ENCODE results near the gene LPIN1. TPM values are rescaled to one million over a fixed set of nuclear protein-coding genes. Genes with fewer than 3 reads are reported as not detected.

Gene LPIN1
- total RNA-seq, 1 experiment from 2014 or later: 38.5 TPM

DNA sequence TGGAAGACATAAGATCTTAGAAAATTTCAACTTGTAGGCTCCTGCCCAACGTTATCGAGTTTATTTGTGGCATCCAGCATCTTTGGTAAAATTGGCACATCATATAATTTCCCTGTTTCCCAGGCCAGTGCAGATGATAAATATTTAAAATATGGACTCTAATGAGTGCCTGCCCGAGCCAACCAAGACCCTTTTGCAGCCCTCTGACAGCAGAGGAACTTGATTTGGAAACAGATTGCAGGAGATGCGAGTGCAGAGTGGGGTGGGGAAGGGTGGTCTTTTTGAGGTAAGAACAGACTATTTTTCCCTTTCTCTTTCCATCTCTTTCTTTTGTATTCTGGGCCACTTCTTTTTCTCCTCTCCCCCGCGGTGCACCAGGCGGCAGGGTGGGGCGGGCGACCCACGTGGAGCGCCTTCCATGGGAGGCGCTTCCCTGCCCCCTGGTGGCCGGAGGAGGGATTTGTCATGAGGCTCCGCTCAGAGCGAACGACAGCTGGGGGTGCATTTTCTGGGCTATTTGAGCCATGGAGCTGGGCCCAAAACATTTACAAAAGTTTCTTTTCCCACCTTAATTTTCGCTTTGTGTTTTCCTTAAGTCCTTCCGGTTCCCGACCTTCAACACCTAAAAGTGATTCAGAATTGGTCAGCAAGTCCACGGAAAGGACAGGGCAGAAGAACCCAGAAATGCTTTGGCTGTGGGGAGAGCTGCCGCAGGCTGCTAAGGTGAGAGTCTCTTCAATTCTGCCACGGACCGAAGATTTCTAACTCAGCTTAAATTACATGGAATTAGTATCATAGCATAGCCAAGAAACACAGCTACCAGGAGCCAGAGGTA is 32.7 kb downstream of the LPIN1 start:
- H3K36me3 ChIP-seq (ENCODE audit: insufficient read depth, low read length, poor library complexity, severe bottlenecking): peaks cover 46% of the 10 kb centered on the region
- DNase-seq (ENCODE audit: low spot score): peak; percentile 88
- CTCF ChIA-PET: interaction anchor here (0.7 to 1.2 kb wide), 5 partner anchors 9 to 647 kb away, joined by 3 to 9 read pairs (median 4); a partner anchor contains a TSS

DNA sequence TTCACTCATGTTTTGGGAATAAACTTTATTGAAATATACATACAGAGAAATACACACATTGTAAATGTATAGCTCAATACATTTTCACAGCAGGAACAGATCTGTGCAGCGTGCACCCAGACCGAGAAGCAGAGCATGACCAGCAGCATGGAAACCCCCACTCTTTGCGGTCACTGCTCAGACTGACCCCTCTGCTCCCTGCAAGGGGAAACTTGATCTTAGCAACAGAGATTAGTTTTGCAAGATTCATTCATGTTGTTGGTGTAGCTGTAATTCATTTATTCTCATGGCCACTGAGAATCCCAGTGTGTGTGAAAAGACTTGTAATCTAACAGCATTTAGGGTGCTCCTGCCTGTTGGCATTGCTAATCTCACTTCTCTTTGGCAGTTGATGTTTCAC is 35.2 kb downstream of the LPIN1 start:
- DNase-seq (ENCODE audit: low spot score): no peak
- TF ChIP-seq, protein P1, sequence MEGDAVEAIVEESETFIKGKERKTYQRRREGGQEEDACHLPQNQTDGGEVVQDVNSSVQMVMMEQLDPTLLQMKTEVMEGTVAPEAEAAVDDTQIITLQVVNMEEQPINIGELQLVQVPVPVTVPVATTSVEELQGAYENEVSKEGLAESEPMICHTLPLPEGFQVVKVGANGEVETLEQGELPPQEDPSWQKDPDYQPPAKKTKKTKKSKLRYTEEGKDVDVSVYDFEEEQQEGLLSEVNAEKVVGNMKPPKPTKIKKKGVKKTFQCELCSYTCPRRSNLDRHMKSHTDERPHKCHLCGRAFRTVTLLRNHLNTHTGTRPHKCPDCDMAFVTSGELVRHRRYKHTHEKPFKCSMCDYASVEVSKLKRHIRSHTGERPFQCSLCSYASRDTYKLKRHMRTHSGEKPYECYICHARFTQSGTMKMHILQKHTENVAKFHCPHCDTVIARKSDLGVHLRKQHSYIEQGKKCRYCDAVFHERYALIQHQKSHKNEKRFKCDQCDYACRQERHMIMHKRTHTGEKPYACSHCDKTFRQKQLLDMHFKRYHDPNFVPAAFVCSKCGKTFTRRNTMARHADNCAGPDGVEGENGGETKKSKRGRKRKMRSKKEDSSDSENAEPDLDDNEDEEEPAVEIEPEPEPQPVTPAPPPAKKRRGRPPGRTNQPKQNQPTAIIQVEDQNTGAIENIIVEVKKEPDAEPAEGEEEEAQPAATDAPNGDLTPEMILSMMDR (conservative IDR thresholded peaks at IDR 0.05; ENCODE audit: low read depth, low read length): no peak
- TF ChIP-seq EZH2 (IDR thresholded peaks at IDR 0.05; ENCODE audit: borderline replicate concordance, low read depth, low read length, poor library complexity, severe bottlenecking): no peak
- H3K27ac ChIP-seq (ENCODE audit: low read depth, low read length, poor library complexity, severe bottlenecking): no peak overlapping the region
- intact Hi-C loops (cut with micrococcal nuclease; ENCODE audit: unreplicated experiment): no loop called here
- peaks cover 35% of the 10 kb centered on the region for H3K36me3 ChIP-seq (ENCODE audit: insufficient read depth, low read length, poor library complexity, severe bottlenecking)
- CTCF ChIA-PET: no interaction called here
- H3K9me3 ChIP-seq (ENCODE audit: low read depth, low read length, poor library complexity, severe bottlenecking): no peaks in the 10 kb centered on the region
- peaks cover 5% of the 10 kb centered on the region for H3K4me1 ChIP-seq (ENCODE audit: insufficient read depth, low read length, poor library complexity, severe bottlenecking)
- POLR2A ChIA-PET (ENCODE audit: low non-redundant PET): no interaction called here
- H3K4me3 ChIP-seq (ENCODE audit: low read depth, low read length, poor library complexity, severe bottlenecking): no peak overlapping the region
- no TSS peak for BruUV-seq (replicated peaks)
- H3K27me3 ChIP-seq (replicated peaks; ENCODE audit: insufficient read depth, low read depth, low read length, poor library complexity): no peaks in the 10 kb centered on the region

More for the DNA sequence above, 32.7 kb downstream of the LPIN1 start:
- Histone ChIP-seq H3K4me1 (ENCODE audit: insufficient read depth, low read length, poor library complexity, severe bottlenecking) (peaks cover 12% of the 10 kb centered on the region), H3K27ac (ENCODE audit: low read depth, low read length, poor library complexity, severe bottlenecking) (no peak overlapping the region), H3K4me3 (ENCODE audit: low read depth, low read length, poor library complexity, severe bottlenecking) (no peak overlapping the region), H3K27me3 (replicated peaks; ENCODE audit: insufficient read depth, low read depth, low read length, poor library complexity) (no peaks in the 10 kb centered on the region), H3K9me3 (ENCODE audit: low read depth, low read length, poor library complexity, severe bottlenecking) (no peaks in the 10 kb centered on the region)
- BruUV-seq (replicated peaks): no TSS peak
- TF ChIP-seq, protein P1 (conservative IDR thresholded peaks at IDR 0.05; ENCODE audit: low read depth, low read length): peak; percentile 95
- no peak for TF ChIP-seq EZH2 (IDR thresholded peaks at IDR 0.05; ENCODE audit: borderline replicate concordance, low read depth, low read length, poor library complexity, severe bottlenecking)
- POLR2A ChIA-PET (ENCODE audit: low non-redundant PET): no interaction called here
- intact Hi-C loops (cut with micrococcal nuclease; ENCODE audit: unreplicated experiment): loop anchor here (1.0 to 5.0 kb wide), 4 partner anchors 41 to 302 kb away; no protein-coding TSS in a partner anchor

DNA sequence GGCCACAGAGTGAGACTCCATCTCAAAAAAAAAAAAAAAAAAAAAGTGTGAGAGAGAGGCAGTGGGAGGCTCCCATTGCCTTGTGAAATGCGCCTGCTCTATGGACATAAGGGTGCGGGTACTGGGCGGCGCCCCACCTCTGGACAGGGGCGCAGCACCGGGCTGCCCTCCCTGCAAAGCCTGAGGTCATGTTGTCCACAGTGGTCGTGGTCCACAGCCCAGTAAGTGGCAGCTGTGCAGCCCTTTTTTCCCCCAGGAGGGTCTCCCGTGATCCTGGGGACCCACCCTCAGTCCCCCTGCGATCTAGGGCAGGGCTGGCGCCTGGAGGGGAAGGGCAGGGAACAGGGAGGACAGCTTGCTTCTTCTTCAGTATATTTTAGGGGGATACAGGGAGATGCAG is 37.8 kb downstream of the LPIN1 start:
- Histone ChIP-seq H3K27ac (ENCODE audit: low read depth, low read length, poor library complexity, severe bottlenecking) (no peak overlapping the region), H3K4me1 (ENCODE audit: insufficient read depth, low read length, poor library complexity, severe bottlenecking) (no peaks in the 10 kb centered on the region), H3K27me3 (replicated peaks; ENCODE audit: insufficient read depth, low read depth, low read length, poor library complexity) (no peaks in the 10 kb centered on the region), H3K36me3 (ENCODE audit: insufficient read depth, low read length, poor library complexity, severe bottlenecking) (peaks cover 53% of the 10 kb centered on the region), H3K4me3 (ENCODE audit: low read depth, low read length, poor library complexity, severe bottlenecking) (no peak overlapping the region), H3K9me3 (ENCODE audit: low read depth, low read length, poor library complexity, severe bottlenecking) (no peaks in the 10 kb centered on the region)
- ChIA-PET CTCF (interaction anchor here (0.6 to 0.7 kb wide), 2 partner anchors 91 to 98 kb away, joined by 3 to 5 read pairs; no protein-coding TSS in a partner anchor), POLR2A (ENCODE audit: low non-redundant PET) (no interaction called here)
- DNase-seq (ENCODE audit: low spot score): no peak
- no TSS peak for BruUV-seq (replicated peaks)
- TF ChIP-seq, protein P1 (conservative IDR thresholded peaks at IDR 0.05; ENCODE audit: low read depth, low read length): no peak
- no peak for TF ChIP-seq EZH2 (IDR thresholded peaks at IDR 0.05; ENCODE audit: borderline replicate concordance, low read depth, low read length, poor library complexity, severe bottlenecking)
- intact Hi-C loops (cut with micrococcal nuclease; ENCODE audit: unreplicated experiment): no loop called here
